ENCODE data around the gene TRPM4. TPM values are rescaled to one million over a fixed set of nuclear protein-coding genes. Genes with fewer than 3 reads are reported as not detected.
"Not testable (repeated sequence)": the region's sequence is repeated elsewhere in the genome, so short reads cannot be mapped to it uniquely, and the experiment has no call there.

Gene TRPM4
- polyA plus RNA-seq, 1 donor from 2014 or later = not detected

- Mint-ChIP-seq H3K4me3 (no peak overlapping the region), H3K27me3 (peaks cover 12% of the 10 kb centered on the region), H3K36me3 (peaks cover 1% of the 10 kb centered on the region), H3K4me1 (peaks cover 0 to 4% (median 0%) of the 10 kb centered on the region in 3 donors), H3K9me3 (no peaks in the 10 kb centered on the region), H3K27ac (no peak overlapping the region)
Measured at GRCh38 chr19:49136771-49137171, 20.8 kb upstream of the TRPM4 start.

DNA sequence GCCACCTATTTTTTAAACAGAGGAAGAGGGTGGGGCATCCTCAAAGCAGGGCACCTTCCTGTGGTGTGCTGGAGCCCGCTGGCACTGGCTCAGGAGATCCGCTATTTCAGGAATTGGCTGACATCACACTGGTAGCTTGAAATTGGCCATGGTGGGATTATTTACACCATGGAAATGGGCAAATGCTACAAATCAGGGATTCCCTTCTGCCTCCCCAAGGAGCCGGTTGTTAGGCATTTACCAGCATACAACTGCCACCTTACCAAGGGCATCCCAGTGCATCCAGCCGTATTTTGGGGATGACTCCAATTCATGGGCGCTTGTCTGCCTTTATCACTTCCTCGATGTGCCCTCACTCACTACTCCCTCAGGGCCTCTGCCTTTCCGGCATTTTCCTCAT, 16.6 kb upstream of the TRPM4 start:
- H3K36me3 Mint-ChIP-seq = no peaks in the 10 kb centered on the region
- no peak overlapping the region for H3K27ac Mint-ChIP-seq
- H3K4me3 Mint-ChIP-seq = no peak overlapping the region
- peaks cover 21% of the 10 kb centered on the region for H3K27me3 Mint-ChIP-seq
- peaks cover 8 to 12% (median 11%) of the 10 kb centered on the region in 3 donors for H3K4me1 Mint-ChIP-seq
- no peaks in the 10 kb centered on the region for H3K9me3 Mint-ChIP-seq

GRCh38 chr19:49141352-49141751, 16.2 kb upstream of the TRPM4 start:
- Mint-ChIP-seq H3K27ac (no peak overlapping the region), H3K9me3 (no peaks in the 10 kb centered on the region), H3K27me3 (peaks cover 20% of the 10 kb centered on the region), H3K4me1 (peaks cover 8 to 12% (median 11%) of the 10 kb centered on the region in 3 donors), H3K36me3 (no peaks in the 10 kb centered on the region), H3K4me3 (no peak overlapping the region)

DNA sequence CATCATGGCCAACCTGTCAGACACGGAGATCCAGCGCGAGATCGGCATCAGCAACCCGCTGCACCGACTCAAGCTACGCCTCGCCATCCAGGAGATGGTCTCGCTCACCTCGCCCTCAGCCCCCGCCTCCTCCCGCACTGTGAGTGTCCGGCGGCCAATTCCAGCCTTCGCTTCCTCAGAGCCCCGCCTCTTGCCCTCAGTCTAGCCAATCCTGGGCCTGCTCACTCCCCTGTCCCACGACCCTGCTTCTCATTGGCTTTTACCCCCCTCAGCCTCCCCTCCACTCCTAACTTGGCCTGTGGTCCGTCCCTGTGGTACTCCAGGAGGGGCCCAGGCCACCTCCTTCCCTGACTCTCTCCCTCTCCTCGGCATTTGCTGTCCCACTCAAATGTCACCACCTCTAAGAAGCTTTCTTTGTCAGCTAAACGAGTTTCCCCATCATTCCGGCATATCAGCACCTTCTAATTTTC, 14.7 kb upstream of the TRPM4 start:
- Mint-ChIP-seq H3K36me3 (no peaks in the 10 kb centered on the region), H3K4me3 (peak overlapping the region in 2 of 4 donors; percentile 54 to 87), H3K9me3 (no peaks in the 10 kb centered on the region), H3K4me1 (peaks cover 8 to 12% (median 11%) of the 10 kb centered on the region in 3 donors), H3K27ac (peak overlapping the region in 1 of 3 donors; percentile 9), H3K27me3 (peaks cover 27% of the 10 kb centered on the region)

GRCh38 chr19:49145573-49146407, 11.8 kb upstream of the TRPM4 start:
- H3K4me1 Mint-ChIP-seq = peaks cover 12 to 17% (median 16%) of the 10 kb centered on the region in 3 donors
- H3K27me3 Mint-ChIP-seq = peaks cover 50% of the 10 kb centered on the region
- H3K4me3 Mint-ChIP-seq = peak overlapping the region in 1 of 4 donors; percentile 9
- H3K27ac Mint-ChIP-seq = peak overlapping the region; percentile 5 to 27 (median 6)
- H3K36me3 Mint-ChIP-seq = no peaks in the 10 kb centered on the region
- peaks cover 0 to 3% (median 0%) of the 10 kb centered on the region in 3 donors for H3K9me3 Mint-ChIP-seq

DNA sequence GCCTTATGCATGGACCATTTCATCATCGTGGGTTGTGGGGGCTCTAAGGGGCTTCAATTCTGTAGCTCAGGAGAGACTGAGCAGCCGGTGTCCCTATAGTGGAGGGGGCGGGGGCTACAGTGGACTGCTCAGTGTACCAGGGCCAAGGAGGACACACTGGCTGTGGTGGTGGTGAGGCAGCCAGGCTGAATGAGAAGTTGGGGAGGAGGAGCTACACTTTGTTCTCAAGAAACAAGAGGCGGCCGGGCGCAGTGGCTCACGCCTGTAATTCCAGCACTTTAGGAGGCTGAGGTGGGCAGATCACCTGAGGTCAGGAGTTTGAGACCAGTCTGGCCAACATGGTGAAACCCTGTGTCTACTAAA, 11.2 kb upstream of the TRPM4 start:
- Mint-ChIP-seq H3K27ac (peak overlapping the region in 1 of 3 donors; percentile 41), H3K4me1 (peaks cover 13 to 22% (median 18%) of the 10 kb centered on the region in 3 donors), H3K4me3 (peak overlapping the region in 1 of 4 donors; percentile 67), H3K27me3 (peaks cover 54% of the 10 kb centered on the region)
- not testable (repeated sequence) for H3K36me3 Mint-ChIP-seq, H3K9me3 Mint-ChIP-seq

DNA sequence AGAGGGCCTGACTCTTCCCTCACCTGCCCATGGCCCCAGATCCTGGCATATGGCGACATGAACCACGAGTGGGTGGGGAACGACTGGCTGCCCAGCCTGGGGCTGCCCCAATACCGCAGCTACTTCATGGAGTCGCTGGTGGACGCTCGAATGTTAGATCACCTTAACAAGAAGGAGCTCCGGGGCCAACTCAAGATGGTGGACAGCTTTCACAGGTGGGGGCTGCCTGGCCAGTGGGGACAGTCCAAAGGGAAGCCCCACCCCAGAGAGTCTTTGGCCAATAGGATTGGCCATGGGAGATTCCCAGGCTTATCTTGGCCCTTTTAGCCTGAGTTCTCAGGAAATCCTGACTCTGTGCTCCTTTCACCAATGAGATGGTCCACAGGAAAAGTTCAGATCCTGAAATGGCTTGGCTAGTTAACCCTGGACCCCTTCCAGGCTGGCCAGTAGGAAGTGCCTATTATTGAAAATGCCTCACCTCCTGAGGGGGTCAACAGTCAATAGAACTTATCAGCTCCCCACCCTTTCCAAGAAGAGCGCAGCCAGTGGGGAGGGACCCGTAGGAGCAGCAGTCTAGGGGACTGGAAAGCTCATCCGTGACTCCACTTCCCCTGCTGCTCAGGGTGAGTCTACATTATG, 9.4 kb upstream of the TRPM4 start:
- Mint-ChIP-seq H3K4me1 (peaks cover 8 to 19% (median 14%) of the 10 kb centered on the region in 3 donors), H3K4me3 (peak overlapping the region in 3 of 4 donors; percentile 30 to 74 (median 67)), H3K9me3 (peaks cover 0 to 5% (median 0%) of the 10 kb centered on the region in 3 donors), H3K36me3 (no peaks in the 10 kb centered on the region), H3K27ac (peak overlapping the region in 1 of 3 donors; percentile 73), H3K27me3 (peaks cover 55% of the 10 kb centered on the region)

DNA sequence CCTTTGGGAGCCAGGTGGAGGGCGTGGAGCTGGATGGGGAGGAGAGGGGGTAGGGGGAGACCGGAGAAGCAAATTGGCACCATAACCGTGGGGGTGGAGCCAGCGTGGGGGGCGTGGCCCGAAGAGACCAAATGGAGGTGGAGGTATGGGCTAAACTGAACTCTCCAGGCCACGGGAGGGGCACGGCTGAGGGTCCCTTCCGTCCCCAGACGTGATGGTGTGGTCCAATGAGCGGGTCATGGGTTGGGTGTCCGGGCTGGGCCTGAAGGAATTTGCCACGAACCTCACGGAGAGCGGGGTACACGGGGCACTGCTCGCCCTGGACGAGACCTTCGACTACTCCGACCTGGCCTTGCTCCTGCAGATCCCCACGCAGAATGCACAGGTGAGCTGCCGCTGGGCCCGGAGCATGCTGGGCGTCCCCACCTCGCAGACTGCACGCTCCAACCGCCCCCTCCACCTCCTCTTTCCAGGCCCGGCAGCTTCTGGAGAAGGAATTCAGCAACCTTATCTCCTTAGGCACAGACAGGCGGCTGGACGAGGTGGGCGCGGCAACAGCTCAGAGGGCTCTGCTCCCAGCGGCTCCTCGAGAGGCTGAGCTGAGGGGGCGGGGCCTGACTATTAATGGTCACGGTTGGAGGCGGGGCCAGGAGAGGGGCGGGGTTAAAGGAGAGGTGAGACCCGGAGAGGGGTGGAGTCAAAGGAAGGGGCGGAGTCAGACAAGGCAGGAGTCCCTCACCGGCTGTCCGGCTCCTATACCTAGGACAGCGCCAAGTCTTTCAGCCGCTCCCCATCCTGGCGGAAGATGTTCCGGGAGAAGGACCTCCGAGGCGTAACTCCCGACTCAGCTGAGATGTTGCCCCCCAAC, 8.6 kb upstream of the TRPM4 start:
- Mint-ChIP-seq H3K36me3 (no peaks in the 10 kb centered on the region), H3K27me3 (peaks cover 51% of the 10 kb centered on the region), H3K27ac (peak overlapping the region in 2 of 3 donors; percentile 73 to 86), H3K4me3 (peak overlapping the region; percentile 67 to 88 (median 80)), H3K4me1 (peaks cover 8 to 19% (median 14%) of the 10 kb centered on the region in 3 donors), H3K9me3 (peaks cover 2 to 8% (median 5%) of the 10 kb centered on the region in 3 donors)

DNA sequence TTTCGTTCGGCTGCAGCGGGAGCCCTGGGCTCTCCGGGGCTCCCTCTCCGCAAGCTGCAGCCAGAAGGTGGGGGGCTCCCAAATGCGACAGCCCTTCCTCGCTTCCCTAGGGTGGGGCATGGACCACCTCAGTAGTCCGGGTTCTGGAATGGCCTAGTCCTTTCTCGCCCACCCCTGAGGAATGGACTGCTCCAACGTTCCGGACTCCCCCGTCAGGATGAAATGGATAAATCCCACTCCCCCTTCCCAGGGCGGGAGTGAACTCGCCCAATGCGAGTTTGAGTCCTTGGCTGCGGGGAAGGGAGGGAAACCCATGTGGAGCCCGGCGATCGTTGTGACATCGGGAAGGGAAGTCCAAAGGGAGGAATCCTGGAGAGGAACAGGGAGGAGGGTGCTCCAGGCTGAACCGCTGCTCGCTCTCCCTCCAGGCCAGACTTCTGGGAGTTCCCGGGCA, 7.9 kb upstream of the TRPM4 start:
- peaks cover 8 to 19% (median 14%) of the 10 kb centered on the region in 3 donors for H3K4me1 Mint-ChIP-seq

GRCh38 chr19:49150106-49150943, 7.3 kb upstream of the TRPM4 start:
- H3K27ac Mint-ChIP-seq = no peak overlapping the region
- H3K4me3 Mint-ChIP-seq = peak overlapping the region; percentile 67 to 89 (median 84)
- peaks cover 8 to 18% (median 12%) of the 10 kb centered on the region in 3 donors for H3K4me1 Mint-ChIP-seq
- peaks cover 49% of the 10 kb centered on the region for H3K27me3 Mint-ChIP-seq
- no peaks in the 10 kb centered on the region for H3K36me3 Mint-ChIP-seq
- H3K9me3 Mint-ChIP-seq = peaks cover 3 to 8% (median 8%) of the 10 kb centered on the region in 3 donors

More for the DNA sequence above, 7.9 kb upstream of the TRPM4 start:
- Mint-ChIP-seq H3K4me3 (peak overlapping the region; percentile 67 to 89 (median 84)), H3K27ac (peak overlapping the region in 1 of 3 donors; percentile 86), H3K27me3 (peaks cover 51% of the 10 kb centered on the region), H3K36me3 (no peaks in the 10 kb centered on the region), H3K9me3 (peaks cover 3 to 8% (median 8%) of the 10 kb centered on the region in 3 donors)

DNA sequence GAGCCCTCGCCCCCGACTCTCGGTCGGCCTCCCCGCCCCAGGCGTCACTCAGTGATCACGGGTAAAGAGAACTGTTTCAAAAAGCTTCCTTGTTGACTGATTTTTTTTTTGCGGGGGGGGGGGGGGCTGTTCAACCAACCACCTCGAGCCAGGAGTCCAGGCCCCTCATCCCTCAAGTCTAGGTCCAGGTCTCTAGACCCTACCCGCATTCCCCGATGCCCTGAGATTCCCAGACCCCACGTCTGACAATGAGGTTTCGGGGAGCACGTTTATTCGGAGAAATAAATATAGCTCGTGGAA, 6.7 kb upstream of the TRPM4 start:
- H3K36me3 Mint-ChIP-seq = no peaks in the 10 kb centered on the region
- H3K27me3 Mint-ChIP-seq = peaks cover 45% of the 10 kb centered on the region

GRCh38 chr19:49151267-49152118, 6.1 kb upstream of the TRPM4 start:
- Mint-ChIP-seq H3K4me3 (peak overlapping the region; percentile 65 to 87 (median 76)), H3K27me3 (peaks cover 46% of the 10 kb centered on the region), H3K9me3 (peaks cover 3 to 8% (median 8%) of the 10 kb centered on the region in 3 donors), H3K4me1 (peaks cover 7 to 12% (median 8%) of the 10 kb centered on the region in 3 donors), H3K27ac (no peak overlapping the region), H3K36me3 (no peaks in the 10 kb centered on the region)

More for the DNA sequence above, 6.7 kb upstream of the TRPM4 start:
- Mint-ChIP-seq H3K4me1 (peaks cover 8 to 13% (median 8%) of the 10 kb centered on the region in 3 donors), H3K9me3 (peaks cover 3 to 8% (median 8%) of the 10 kb centered on the region in 3 donors), H3K4me3 (peak overlapping the region; percentile 52 to 89 (median 76)), H3K27ac (no peak overlapping the region)

- no peak overlapping the region for H3K27ac Mint-ChIP-seq
Measured at GRCh38 chr19:49152119-49152550, 5.5 kb upstream of the TRPM4 start.

More at GRCh38 chr19:49152119-49152550, 5.5 kb upstream of the TRPM4 start:
- Mint-ChIP-seq H3K9me3 (peaks cover 3 to 8% (median 8%) of the 10 kb centered on the region in 3 donors), H3K4me3 (peak overlapping the region in 3 of 4 donors; percentile 66 to 76 (median 72)), H3K27me3 (peaks cover 41% of the 10 kb centered on the region), H3K4me1 (peaks cover 7 to 12% (median 8%) of the 10 kb centered on the region in 3 donors), H3K36me3 (no peaks in the 10 kb centered on the region)
